Measurements from ENCODE around the gene WIPF1. TPM values are rescaled to one million over a fixed set of nuclear protein-coding genes. Genes with fewer than 3 reads are reported as not detected.
A peak's percentile ranks its signal among the peaks of the same experiment; 100 is the strongest.

WIPF1 gene
- total RNA-seq, 4 donors from 2014 or later, result 3.1 to 8.4 (median 4.9) TPM

- H3K9me3 ChIP-seq, result no peaks in the 10 kb centered on the region
- H3K4me3 ChIP-seq, result peak overlapping the region in 2 of 4 donors; percentile 9 to 19
- no peaks in the 10 kb centered on the region for H3K36me3 ChIP-seq
- no peaks in the 10 kb centered on the region for H3K27me3 ChIP-seq
- TF ChIP-seq POLR2A (IDR thresholded peaks at IDR 0.05) (no peak), CTCF (IDR thresholded peaks at IDR 0.05 in 4 of 5, conservative IDR thresholded peaks at IDR 0.05 in 1 of 5) (no peak)
- peak; percentile 73 to 76 for ATAC-seq
- peaks cover 3 to 9% of the 10 kb centered on the region in 2 donors for H3K4me1 ChIP-seq
- peak overlapping the region in 2 of 4 donors; percentile 10 to 32 for H3K27ac ChIP-seq
- peak; percentile 35 to 51 for DNase-seq
- intact Hi-C loops (cut with DNase I; ENCODE audit: low total_unique reads) (no loop called here), in situ Hi-C loops (cut with MboI; ENCODE audit: low sequenced_read_pairs in 4 of 4) (no loop called here)
These were observed 36.2 kb downstream of the WIPF1 start for GRCh38 chr2:174561283-174561971.

- in situ Hi-C loops (cut with MboI; ENCODE audit: low sequenced_read_pairs in 4 of 4) (no loop called here), intact Hi-C loops (cut with DNase I; ENCODE audit: low total_unique reads) (no loop called here)
- Histone ChIP-seq H3K4me3 (no peak overlapping the region), H3K4me1 (peaks cover 3 to 9% of the 10 kb centered on the region in 2 donors), H3K36me3 (no peaks in the 10 kb centered on the region), H3K27ac (peak overlapping the region in 2 of 4 donors; percentile 10 to 32), H3K27me3 (no peaks in the 10 kb centered on the region), H3K9me3 (no peaks in the 10 kb centered on the region)
- no peak for TF ChIP-seq POLR2A (IDR thresholded peaks at IDR 0.05)
- no peak for TF ChIP-seq CTCF (IDR thresholded peaks at IDR 0.05 in 4 of 5, conservative IDR thresholded peaks at IDR 0.05 in 1 of 5)
- ATAC-seq (no peak), DNase-seq (no peak)
These were observed 36.9 kb downstream of the WIPF1 start for GRCh38 chr2:174560737-174561136.

GRCh38 chr2:174555998-174556397 is 41.6 kb downstream of the WIPF1 start:
- H3K27ac ChIP-seq, result peak overlapping the region in 1 of 4 donors; percentile 33

GRCh38 chr2:174554529-174555150 is 43.0 kb downstream of the WIPF1 start:
- TF ChIP-seq CTCF (IDR thresholded peaks at IDR 0.05 in 4 of 5, conservative IDR thresholded peaks at IDR 0.05 in 1 of 5) (no peak), POLR2A (IDR thresholded peaks at IDR 0.05) (no peak)
- intact Hi-C loops (cut with DNase I; ENCODE audit: low total_unique reads) (no loop called here), in situ Hi-C loops (cut with MboI; ENCODE audit: low sequenced_read_pairs in 4 of 4) (no loop called here)
- Histone ChIP-seq H3K4me1 (no peaks in the 10 kb centered on the region), H3K36me3 (no peaks in the 10 kb centered on the region), H3K27ac (no peak overlapping the region), H3K9me3 (no peaks in the 10 kb centered on the region), H3K27me3 (no peaks in the 10 kb centered on the region), H3K4me3 (no peak overlapping the region)
- DNase-seq (no peak), ATAC-seq (no peak)

More at GRCh38 chr2:174555998-174556397, 41.6 kb downstream of the WIPF1 start:
- no peak for DNase-seq
- Histone ChIP-seq H3K9me3 (no peaks in the 10 kb centered on the region), H3K36me3 (no peaks in the 10 kb centered on the region), H3K27me3 (no peaks in the 10 kb centered on the region), H3K4me1 (peaks cover 1 to 3% of the 10 kb centered on the region in 2 donors), H3K4me3 (no peak overlapping the region)
- TF ChIP-seq CTCF (IDR thresholded peaks at IDR 0.05 in 4 of 5, conservative IDR thresholded peaks at IDR 0.05 in 1 of 5) (no peak), POLR2A (IDR thresholded peaks at IDR 0.05) (no peak)
- ATAC-seq, result no peak
- intact Hi-C loops (cut with DNase I; ENCODE audit: low total_unique reads) (no loop called here), in situ Hi-C loops (cut with MboI; ENCODE audit: low sequenced_read_pairs in 4 of 4) (no loop called here)
